ENCODE results near the gene PLEKHA4. TPM values are rescaled to one million over a fixed set of nuclear protein-coding genes. Genes with fewer than 3 reads are reported as not detected.

Gene PLEKHA4
- total RNA-seq, 1 donor from 2014 or later, result 9.4 TPM

DNA sequence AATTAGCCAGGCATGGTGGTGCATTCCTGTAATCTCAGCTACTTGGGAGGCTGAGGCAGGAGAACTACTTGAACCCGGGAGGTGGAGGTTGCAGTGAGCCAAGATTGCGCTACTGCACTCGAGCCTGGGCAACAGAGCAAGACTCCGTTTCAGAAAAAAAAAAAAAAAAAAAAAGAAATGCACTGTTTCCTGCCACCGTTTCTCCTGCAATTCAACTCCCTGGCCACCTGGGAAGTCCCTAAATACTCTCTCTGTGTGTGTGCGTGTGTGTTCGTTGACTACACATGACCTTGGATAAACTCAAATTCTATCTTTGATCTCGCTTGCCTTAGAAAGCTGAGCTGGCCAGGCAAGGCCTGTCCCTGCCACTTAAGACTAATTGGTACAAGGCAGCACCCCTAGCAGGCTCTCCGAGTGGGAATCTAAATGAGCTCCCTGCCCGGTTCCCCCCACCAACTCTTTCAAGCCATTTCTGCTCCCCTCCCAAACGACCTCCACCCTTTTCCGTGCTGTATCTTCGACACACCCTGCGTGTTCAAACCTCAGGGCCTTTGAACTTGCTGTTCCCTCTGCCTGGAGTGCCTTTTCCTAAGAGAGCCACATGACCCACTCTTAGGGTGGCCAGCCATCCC is 52.4 kb downstream of the PLEKHA4 start:
- Mint-ChIP-seq H3K27ac (ENCODE audit: unreplicated experiment) (no peak overlapping the region), H3K36me3 (ENCODE audit: unreplicated experiment) (no peaks in the 10 kb centered on the region), H3K4me1 (ENCODE audit: low read depth, unreplicated experiment) (peaks cover 3% of the 10 kb centered on the region), H3K27me3 (ENCODE audit: unreplicated experiment) (peaks cover 17% of the 10 kb centered on the region), H3K4me3 (ENCODE audit: unreplicated experiment) (peak overlapping the region; percentile 2), H3K9me3 (ENCODE audit: unreplicated experiment) (peaks cover 3% of the 10 kb centered on the region)
- DNase-seq, result no peak
- TF ChIP-seq, protein P1, sequence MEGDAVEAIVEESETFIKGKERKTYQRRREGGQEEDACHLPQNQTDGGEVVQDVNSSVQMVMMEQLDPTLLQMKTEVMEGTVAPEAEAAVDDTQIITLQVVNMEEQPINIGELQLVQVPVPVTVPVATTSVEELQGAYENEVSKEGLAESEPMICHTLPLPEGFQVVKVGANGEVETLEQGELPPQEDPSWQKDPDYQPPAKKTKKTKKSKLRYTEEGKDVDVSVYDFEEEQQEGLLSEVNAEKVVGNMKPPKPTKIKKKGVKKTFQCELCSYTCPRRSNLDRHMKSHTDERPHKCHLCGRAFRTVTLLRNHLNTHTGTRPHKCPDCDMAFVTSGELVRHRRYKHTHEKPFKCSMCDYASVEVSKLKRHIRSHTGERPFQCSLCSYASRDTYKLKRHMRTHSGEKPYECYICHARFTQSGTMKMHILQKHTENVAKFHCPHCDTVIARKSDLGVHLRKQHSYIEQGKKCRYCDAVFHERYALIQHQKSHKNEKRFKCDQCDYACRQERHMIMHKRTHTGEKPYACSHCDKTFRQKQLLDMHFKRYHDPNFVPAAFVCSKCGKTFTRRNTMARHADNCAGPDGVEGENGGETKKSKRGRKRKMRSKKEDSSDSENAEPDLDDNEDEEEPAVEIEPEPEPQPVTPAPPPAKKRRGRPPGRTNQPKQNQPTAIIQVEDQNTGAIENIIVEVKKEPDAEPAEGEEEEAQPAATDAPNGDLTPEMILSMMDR (IDR thresholded peaks at IDR 0.05; ENCODE audit: partially characterized antibody, unreplicated experiment), result no peak

DNA sequence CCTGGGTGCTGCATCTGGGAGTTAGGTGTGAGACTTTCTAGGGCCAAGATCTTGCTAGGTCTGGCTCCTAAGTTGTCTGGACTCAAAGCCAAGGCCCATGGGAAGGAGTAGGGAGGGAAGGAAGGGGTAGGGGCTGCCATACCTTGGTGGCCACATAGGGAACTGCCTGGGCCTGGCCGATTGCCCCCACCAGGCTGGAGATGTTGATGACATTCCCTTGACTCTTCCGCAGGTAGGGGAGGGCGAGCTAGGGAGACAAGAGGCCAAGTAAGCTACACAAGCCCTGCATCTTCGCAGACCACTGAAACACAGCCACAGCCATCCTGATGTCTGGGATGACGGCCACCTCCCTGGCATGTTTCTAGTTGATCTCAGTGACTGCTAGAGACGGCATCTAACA is 53.5 kb downstream of the PLEKHA4 start:
- H3K4me1 Mint-ChIP-seq (ENCODE audit: low read depth, unreplicated experiment), result peaks cover 4% of the 10 kb centered on the region
- H3K9me3 Mint-ChIP-seq (ENCODE audit: unreplicated experiment), result peaks cover 3% of the 10 kb centered on the region
- peaks cover 20% of the 10 kb centered on the region for H3K27me3 Mint-ChIP-seq (ENCODE audit: unreplicated experiment)
- TF ChIP-seq, protein P1 (IDR thresholded peaks at IDR 0.05; ENCODE audit: partially characterized antibody, unreplicated experiment), result no peak
- DNase-seq, result no peak
- no peaks in the 10 kb centered on the region for H3K36me3 Mint-ChIP-seq (ENCODE audit: unreplicated experiment)
- H3K27ac Mint-ChIP-seq (ENCODE audit: unreplicated experiment), result no peak overlapping the region
- H3K4me3 Mint-ChIP-seq (ENCODE audit: unreplicated experiment), result no peak overlapping the region

DNA sequence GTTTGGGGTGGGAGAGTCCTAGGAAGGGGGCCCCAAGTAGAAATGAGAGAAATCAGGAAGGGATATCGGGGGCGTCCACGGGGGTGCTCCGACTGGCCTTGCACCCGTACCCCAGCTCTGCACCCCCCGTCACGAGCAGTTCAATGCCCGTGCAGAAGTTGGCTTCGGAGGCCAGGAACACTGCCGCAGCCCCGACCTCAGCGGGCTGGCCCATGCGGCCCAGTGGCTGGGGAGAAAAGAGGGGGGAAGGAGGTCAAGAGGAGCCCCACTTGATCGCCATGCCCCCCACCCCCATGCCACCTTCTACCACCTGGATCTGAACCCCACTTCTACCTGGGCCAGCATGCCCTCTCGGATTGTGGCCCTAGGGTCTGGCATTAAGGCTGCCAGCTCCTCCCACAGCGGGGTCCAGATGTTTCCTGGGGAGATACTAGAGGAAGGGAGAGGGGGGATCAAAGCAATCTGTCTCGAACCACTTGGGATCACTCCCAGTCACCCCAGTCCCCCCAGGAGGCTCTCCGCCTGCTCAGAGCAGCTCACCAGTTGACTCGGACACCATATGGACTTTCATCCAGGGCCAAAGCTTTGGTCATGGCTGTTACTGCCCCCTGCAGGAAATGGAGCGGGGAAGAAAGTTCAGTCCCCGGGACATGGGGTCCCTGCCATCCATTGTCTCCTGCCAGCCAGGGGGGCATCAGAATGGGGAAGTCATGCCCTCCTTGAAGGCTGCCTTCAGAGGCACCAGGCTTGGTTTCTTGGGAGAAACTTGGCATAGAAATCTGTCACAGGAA is 55.1 kb downstream of the PLEKHA4 start:
- Mint-ChIP-seq H3K27me3 (ENCODE audit: unreplicated experiment) (peaks cover 11% of the 10 kb centered on the region), H3K9me3 (ENCODE audit: unreplicated experiment) (peaks cover 5% of the 10 kb centered on the region), H3K4me3 (ENCODE audit: unreplicated experiment) (peak overlapping the region; percentile 30), H3K27ac (ENCODE audit: unreplicated experiment) (no peak overlapping the region), H3K36me3 (ENCODE audit: unreplicated experiment) (no peaks in the 10 kb centered on the region), H3K4me1 (ENCODE audit: low read depth, unreplicated experiment) (peaks cover 6% of the 10 kb centered on the region)
- TF ChIP-seq, protein P1 (IDR thresholded peaks at IDR 0.05; ENCODE audit: partially characterized antibody, unreplicated experiment), result peak; percentile 38
- peak; percentile 30 for DNase-seq

DNA sequence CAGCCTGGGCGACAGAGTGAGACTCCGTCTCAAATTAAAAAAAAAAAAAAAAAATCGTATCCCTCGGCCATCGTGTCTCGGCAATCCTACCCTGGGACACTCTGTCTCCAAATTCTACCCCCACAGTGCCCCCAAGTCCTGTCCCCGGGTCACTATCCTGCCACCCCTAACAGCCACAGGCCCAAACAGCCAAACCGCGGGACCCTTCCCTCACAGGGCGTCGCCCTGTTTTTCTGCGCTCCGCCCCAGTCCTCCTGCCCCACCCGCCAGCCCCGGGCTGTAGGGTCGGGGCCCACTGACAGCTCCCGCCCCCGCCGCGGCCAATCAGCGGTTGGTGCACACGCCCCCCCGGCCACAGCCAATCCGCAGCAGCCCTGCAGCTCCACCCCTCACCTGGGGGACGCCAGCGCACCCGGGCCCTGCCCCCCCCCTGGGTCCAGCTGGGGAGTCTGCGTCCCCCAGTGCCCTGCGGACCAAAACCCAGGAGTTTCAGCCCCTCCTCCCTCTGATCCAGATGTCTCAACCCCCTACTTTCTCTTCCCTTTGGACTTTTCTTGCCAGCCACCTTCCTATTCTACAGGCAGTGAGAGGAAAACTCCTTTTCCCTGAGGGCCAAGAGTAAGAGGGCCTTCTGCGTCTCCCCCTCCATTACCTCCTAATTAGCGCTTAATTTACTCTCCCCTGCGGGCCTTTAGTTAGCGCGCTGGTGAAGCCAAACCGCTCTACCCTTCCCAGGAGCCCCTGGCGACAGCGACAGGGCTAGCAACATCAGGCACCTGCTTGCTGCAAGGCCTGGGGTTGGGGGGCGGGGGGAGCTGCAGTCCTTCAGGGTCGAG is 56.1 kb downstream of the PLEKHA4 start:
- peak overlapping the region; percentile 73 for H3K27ac Mint-ChIP-seq (ENCODE audit: unreplicated experiment)
- no peaks in the 10 kb centered on the region for H3K36me3 Mint-ChIP-seq (ENCODE audit: unreplicated experiment)
- peak overlapping the region; percentile 83 for H3K4me3 Mint-ChIP-seq (ENCODE audit: unreplicated experiment)
- TF ChIP-seq, protein P1 (IDR thresholded peaks at IDR 0.05; ENCODE audit: partially characterized antibody, unreplicated experiment), result no peak
- peaks cover 11% of the 10 kb centered on the region for H3K4me1 Mint-ChIP-seq (ENCODE audit: low read depth, unreplicated experiment)
- peaks cover 11% of the 10 kb centered on the region for H3K27me3 Mint-ChIP-seq (ENCODE audit: unreplicated experiment)
- H3K9me3 Mint-ChIP-seq (ENCODE audit: unreplicated experiment), result peaks cover 5% of the 10 kb centered on the region
- peak; percentile 83 for DNase-seq

Measured in glutamatergic neuron (in vitro differentiated cells).